HG02981 (cell line): ENCODE measurements around the gene PTGER2.

Source experiments
- ATAC-seq: cut with Tn5 transposase; IDR thresholded peaks from one replicate; pipeline ENCODE4 v1.9.1; 2021; ENCODE audit warnings: mild to moderate bottlenecking, moderate library complexity; ENCODE audit not compliant: unreplicated experiment

The PTGER2 gene

DNA sequence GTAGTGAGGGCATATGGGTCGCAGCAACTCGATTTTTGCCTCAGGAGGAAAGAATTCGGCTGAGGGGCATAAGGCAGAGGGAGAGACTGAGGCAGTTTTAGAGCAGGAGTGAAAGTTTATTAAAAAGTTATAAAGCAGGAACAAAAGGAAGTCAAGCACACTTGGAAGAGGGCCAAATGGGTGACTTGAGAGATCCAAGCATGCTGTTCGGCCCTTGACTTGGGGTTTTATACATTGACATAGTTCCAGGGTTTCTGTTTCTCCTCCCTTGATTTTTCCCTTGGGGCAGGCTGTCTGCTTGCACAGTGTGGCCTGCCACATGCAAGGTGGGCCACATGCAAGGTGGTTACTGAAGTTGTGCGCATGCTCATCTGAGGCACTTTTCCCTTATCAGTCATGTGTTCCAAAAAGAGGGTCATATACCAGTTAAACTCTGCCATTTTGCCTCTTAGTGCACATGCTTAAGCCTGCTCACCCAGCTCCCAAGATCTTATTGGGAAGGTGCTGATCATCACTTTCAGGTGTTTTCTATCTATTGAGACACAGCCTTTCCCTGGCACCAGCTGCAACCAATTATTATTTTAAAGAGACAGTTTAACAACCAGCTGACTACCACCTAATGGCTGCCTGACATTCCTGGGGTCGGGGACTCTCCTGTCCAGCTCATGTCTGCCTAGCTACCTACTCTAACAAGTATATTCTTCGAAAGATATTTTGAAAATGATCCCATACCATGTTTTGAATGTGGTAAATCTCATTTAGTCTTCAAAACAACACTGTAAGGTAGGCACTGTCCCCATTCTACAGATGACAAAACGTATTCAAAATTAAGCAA, 19.9 kb downstream of the PTGER2 start:
- no peak for ATAC-seq

DNA sequence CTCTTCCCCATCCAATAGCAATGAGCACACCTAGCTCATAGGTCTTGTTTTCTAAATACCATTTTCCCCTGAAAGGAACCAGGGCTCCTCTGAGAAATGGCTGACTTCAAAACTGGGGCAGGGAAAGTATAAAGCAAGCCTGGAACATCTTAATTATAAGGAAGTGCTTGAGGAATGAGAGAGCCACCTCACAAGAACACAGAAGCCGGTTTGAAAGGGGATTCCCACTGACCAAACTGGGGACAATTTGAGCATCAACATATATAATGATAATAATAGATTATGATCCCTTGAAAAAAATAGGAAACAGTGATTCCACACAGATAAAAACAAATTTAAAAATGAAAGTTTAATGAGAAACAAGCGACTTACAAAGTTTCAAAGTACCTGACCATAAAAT, 22.1 kb downstream of the PTGER2 start:
- no peak for ATAC-seq

DNA sequence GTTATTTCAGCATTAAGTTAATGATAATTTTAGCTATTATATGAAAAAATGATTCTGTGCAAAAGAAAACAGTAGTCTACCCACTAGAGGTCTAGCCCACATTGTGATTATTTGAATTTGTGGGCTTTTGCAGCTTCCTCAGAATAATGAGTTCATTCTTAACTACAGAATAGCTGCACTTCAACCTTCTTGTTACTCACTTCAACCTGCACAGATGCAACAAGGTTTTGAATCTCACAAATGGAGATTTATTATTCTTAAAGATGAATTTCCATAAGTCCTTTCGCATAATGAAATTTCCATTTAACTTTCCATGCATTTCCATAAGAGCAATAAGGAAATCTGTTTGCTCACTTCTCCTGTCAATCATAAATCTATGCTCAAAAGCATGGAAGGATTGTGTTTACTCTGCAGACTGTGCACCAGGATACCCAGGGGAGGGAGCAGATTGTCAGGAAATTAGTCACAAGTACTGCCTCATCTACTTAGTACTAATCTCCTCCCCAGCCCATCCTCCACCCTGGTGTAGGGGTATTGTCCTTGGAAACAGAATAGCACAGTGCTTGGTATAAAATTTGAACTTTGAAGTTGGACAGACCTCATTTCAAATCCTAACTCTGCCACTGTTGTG, 24.1 kb downstream of the PTGER2 start:
- ATAC-seq: no peak

DNA sequence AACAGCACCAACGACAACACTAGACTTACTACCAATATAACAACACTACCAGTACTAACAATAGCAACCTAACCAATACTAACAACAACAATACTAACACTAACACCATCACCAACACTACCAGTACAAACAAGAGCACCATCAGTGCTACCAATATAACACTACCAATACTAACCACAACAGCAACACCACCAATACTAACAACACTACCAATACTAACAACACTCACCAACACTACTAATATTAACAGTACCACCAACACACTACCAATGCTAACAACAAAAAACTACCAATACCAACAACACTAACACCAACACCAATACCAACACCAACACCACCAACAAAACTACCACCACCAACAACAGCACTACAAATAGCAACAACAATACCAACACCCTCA, 25.1 kb downstream of the PTGER2 start:
- ATAC-seq: no peak

DNA sequence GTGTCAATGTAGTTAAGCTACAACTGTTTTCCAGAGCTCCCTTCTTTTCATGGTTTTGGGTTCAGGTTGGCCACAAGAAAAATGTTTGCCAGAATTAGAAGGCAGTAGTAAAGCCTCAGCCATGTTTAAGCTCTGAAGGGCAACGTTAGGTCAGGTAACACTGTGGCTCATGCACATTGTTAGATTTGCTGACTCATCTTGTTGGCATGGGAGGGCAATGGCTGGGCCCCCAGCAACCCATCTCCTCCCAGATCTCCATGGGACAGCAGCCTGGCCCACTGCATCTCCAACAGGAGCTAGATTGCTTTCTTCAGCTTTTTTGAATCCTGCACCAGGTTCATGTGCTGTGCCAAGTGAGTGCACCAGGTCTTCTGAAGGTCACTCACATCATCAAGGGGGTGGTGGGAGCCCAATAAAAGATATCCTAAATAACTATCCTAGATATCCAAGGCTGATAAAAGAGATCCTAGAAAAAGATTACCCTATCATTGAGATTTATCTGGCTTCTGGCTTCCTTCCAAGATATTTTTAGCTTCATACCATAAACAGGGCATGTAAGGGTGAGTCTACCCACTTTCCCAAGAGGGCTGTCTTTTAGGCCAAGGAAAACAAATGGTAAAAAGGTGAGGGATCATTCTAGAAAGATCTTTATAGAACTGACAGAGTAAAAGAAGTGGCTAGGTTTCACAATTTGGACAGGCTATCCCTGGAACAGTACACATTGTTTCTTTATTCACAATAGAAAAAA, 28.9 kb downstream of the PTGER2 start:
- no peak for ATAC-seq

DNA sequence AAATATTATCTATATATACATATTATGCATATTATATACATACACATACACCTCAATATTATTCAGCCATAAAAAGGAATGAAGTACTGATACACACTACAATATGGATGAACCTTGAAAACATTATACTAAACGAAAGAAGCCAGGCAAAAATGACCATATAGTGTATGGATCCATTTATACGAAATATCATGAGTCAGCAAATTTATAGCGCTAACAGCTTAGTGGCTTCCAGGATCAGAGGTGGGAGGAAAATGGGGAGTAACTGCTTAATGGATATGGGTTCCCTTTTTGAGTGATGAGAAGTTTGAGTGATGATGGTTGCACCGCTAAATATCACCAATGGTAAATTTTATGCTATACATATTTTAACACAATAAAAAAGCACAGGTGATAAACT, 32.7 kb downstream of the PTGER2 start:
- no peak for ATAC-seq

DNA sequence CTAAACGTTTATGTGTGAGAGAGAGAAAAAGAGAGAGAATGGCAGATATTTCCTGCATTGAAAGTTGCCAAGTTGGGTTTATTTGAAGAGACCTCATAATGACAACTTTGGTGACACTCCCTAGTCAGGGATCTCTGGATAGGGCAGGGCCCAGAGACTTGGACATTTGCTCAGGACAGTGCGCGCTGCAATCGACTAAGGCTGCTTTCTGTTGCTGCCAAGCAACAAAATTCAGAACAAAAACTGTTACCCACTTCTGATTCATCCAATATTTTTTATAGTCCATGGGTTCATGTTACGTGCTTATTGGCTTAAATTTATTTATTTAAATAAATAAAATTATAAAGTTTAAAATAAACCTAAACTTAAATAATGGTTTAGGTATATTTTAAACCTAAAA, 34.2 kb downstream of the PTGER2 start:
- ATAC-seq: no peak

DNA sequence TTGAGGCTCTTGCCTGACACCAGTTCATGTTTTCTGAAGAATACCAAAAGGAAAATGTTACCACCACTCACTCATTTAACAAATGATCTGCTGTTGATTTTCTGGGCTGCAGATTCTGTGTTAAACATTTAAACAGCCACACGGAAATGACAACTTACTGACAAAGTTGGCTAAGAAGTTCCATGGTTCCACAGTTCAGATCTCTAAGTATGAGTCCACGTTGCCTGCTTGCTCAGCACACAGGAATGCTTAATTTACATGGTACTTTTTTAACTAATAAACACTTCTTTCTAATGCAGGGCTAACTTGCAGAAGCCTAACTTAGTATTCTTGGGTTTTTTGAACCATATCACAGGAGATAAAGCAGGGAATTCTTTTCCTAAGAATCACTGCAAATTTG, 34.7 kb downstream of the PTGER2 start:
- no peak for ATAC-seq

DNA sequence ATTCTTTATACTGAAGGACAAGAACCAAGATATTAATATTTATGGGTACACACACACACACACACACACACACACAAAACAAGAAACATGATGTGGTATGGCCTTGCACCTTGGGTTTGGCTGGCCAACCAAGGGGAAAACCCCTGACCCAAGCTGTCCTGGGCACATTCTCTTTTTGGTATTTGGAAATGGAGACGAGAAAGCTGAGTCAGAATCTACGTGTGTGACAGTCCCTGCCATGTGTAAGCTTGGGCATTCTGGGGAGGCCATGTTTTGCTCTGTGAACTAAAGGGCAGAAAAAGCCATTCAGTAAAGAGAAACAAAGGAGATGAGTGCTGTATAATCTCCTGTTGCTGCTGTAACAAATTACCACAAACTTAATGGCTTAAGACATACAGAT, 35.6 kb downstream of the PTGER2 start:
- no peak for ATAC-seq

DNA sequence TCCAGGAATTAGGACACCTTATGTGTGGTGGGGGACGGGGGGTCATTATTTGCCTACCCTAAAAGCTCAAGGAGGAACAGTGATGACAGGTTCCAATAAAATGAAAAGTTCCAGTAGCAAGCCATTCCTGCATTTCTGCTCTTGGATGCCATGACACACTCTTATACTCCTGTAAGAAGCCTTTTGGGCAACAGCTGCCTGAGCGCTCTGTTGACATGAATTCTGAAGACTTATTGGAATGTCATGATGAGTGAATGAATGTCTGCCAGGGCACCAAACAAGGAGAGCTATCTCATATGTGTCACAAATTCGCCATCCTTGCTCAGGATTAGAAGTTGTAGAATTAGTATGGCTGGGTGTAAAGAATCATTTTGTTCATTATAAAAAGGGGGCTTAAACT, 36.3 kb downstream of the PTGER2 start:
- no peak for ATAC-seq

DNA sequence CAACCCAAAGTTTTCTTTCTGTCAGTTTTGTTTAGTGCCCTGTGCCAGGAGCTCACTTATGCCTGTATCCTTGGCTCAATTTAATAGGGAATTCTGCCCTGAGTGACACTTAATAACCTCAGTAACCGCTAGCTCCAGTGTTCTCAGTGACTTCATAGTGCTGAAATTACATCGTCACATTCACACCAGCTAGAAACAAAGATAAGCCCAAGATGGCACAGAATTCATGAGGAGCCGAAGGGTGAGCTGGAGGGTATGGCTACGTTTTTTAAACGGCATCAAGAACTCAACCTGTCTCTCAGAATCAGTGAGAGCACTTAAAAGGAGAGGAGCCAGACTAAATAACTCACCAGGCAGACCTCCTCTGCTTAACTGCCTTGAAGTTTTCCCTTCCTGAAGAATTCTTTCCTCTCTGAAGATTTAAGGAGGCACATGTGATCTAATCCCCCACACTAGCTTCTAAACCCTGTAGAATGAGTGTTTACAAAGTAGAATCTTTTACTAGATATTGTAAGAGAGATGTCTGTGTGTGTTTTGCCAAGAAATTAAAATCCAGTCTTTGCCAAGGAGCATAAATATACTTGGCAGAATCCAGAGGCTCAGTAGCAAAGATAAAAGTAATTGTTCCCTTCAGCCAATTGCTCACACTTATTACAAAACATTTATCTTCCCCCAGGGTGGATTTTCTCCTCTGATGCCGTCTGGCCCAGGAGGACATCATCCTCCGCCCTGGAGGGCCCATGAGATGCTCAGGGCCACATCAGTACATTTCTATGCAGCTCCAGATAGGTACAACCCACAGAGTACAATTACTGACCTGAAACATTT, 37.3 kb downstream of the PTGER2 start:
- peak; percentile 39 for ATAC-seq

DNA sequence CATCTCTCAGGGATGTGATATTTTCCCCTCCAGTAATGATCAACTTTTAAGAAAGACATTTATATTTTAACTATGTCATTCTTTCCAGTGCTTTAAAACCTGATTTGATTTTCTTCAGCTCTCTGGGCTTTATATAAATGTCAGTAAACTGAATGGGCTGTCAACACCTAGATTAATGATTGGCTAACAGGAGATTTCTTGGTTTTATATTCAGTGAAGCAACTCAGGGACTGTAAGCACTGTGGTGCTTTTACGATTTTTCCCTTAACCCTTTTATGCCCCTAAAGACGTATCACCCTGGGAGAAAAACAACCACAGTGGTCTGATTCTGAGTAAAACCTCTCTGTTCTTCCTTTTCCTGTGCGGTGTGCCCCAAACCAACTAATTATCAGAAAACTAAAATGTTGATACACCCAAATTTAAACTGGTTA, 38.0 kb downstream of the PTGER2 start:
- ATAC-seq: peak; percentile 80

DNA sequence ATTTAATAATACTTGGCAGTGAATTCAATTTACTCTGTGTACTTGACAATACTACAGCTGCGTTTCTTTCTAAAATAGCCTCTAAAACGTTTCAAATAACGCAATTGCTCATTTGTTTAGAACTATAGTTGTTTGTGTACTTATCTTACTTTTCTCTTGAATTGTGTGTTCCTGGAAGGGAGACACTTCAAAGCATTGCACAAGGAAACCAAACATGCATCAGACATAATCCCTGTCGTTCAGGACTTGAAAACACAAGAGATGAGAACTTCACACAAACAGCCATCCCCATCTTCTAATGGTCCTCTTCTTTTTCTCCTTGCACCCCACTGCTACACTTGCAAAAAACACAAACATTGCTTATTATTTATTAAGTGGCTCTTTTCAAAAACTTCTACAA, 38.5 kb downstream of the PTGER2 start:
- no peak for ATAC-seq

DNA sequence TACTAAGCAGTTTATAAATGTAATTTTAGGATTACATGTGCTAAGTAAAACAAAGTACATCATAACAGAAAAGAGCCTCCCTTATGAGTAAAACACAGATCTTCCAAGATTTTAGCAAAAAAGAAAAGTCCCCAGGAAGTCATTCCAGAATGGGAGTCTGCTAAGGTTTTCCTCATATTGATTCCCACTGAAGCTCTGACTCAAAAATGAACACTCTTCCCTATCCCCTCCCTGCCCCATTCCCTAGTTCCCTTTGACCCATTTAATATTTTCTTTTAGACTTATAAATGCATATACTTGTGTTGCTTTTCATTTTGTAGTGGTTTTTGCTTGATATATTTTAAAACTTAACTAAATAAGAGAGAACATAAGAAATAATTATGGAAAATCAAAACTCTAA, 40.1 kb downstream of the PTGER2 start:
- ATAC-seq: no peak

DNA sequence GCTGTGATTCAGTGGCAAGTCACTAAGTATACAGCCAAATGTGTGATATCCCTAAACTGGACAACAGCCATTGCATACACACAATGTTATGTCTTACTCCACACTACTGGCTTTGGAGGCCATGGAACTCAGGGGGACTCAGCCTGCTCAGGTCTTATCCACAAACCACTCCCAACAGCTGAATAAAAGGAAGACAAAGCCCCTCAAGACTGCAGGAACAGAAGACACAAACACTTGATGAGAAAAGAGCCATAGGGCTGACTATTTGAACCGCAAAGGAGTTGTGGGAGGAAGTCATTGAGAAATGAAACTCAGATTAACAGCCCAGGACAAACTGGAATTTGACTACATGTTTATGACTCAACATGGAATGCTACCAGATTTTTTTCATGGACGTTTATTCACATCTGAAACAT, 40.9 kb downstream of the PTGER2 start:
- ATAC-seq: no peak

DNA sequence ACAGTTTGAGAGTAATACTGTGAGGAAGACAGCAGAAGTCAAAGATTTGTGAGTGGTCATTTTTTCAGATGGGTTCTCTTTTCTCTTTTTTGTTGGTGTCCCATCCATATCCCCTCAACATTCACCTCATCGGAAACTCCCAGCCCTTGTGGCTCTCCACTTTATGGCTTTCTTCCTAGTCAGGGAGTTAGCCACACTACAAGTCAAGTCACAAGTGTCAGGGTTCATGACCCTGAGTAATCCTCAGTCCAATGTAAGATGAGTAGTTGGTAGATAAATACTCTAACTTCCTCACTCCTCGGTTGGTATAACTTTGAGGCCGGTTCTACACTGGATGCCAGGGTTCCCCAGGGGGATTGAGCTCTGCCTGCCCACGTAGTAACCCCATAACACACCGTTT, 41.4 kb downstream of the PTGER2 start:
- ATAC-seq: no peak

DNA sequence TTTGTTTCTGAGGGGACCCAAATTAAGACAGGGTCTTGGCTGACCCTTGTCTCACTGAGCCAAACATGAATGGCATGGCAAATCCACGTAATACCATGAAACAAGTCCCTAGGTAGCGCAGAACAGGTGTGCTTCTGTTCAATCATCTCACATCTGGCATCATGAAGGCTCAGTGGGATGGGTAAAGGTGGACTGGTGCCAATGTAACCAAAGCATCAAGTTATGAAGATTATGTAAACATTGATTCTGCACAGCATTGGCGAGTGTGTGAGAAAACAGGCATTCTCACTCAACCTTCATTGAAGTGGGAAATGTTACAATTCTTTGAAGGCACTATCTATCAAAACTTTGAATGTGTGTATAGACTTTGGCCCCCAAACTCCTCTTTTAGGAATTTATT, 41.9 kb downstream of the PTGER2 start:
- no peak for ATAC-seq

DNA sequence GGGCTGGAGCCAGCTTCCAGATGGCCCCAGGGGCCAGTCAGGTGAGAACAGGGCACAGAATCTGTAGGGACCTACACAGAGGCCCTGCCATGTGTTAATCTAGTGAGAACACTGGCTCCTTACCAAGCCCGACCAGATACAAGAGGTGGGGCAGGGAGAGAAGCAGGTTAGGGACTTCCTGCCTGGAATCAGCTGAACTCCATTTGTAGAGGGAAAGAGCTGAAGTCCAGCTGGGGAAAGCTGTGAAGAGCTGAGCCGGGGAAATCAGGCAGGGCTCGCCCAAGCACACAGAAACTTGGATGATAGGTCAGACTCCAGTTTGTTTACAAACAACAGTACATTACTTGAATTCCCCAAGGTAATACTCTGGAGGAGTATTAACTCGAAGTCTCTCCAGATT, 46.7 kb downstream of the PTGER2 start:
- no peak for ATAC-seq

DNA sequence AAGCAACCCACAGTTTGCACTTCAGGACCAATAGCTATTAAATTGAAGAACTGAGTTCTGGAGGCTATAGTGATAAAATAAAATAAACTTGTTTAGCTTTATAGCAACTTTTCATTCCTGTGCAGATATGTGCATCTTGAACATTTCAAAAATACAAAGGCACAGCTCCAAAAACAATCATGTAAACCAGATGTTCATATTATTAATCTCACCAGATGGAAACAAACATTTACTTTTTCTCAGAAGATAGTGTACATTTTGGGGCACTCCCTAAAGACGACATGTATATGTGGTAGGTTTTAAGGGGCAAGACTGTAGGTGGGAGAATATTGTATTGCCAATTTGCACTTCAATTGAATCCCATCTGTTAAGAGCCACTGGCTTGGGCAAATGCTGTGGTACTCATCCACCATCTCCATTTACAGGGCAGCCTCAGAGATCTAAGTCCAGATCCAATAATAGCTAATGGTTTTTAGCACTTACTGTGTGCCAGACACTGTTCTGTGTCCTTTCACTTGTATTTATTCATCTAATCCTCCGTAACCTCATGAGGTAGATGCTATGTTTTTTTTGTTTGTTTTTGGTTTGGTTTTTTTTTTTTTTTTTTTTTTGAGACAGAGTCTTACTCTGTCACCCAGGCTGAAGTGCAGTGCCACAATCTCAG, 49.1 kb downstream of the PTGER2 start:
- no peak for ATAC-seq

DNA sequence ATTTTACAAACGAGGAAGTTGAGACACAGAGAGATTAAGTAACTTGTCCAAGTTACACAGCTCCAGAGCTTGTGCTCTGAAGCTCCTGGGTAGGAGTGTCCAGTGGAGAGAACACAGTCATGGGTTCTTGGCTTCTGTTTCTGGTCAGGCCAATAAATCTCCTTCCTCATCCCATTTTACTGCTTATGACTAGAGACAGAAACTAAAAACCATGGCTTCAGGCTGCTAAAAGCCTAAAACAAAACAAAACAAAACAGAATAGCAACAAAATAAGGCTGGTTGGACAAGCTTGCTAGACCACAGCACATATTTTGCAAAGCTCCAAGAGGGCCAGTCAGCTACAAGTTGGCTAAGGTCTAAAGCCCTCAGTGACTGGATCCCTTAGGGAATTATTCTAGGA, 49.8 kb downstream of the PTGER2 start:
- no peak for ATAC-seq

DNA sequence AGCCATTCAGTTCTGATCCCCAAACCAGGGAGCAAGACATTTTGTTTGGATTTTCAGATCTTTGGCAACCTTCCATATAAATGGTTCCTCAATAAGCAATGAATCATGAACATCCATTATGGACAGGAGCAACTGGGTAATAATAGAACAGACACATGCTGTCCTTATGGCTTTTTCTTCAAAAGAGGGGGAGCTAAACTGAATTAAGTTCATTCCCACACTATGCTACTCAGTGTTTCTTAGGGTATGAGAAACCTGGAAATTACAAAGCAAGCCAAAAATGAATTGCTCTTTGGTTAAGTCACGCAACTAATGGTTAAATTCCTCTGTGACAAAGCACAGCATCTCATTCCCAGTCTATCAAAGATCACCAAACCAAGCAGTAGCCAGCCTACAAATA, 51.0 kb downstream of the PTGER2 start:
- ATAC-seq: no peak
